Measurements from ENCODE around the gene SSNA1.

Gene SSNA1

DNA sequence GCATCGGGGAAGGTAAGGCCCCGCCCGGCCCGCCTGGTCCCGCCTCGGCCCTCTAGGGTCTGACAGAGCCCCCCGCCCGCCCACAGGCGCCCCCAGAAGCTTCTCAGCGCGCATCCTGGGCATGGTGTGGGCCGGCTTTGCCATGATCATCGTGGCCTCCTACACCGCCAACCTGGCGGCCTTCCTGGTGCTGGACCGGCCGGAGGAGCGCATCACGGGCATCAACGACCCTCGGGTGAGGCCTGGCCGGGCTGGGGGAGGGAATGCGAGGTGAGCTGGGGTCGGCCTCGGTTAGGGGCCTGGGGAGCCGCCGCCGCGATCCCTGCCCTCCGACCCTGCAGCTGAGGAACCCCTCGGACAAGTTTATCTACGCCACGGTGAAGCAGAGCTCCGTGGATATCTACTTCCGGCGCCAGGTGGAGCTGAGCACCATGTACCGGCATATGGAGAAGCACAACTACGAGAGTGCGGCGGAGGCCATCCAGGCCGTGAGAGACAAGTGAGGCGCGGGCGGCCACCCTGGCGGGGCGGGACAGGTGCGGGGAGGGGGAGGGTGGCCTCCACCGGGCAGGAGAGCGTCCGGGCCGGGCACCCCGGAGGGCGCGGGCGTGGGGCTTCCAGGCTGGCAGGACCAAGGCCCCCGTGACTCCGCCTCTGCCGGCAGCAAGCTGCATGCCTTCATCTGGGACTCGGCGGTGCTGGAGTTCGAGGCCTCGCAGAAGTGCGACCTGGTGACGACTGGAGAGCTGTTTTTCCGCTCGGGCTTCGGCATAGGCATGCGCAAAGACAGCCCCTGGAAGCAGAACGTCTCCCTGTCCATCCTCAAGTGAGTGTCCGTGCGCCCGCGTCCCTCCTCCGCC lies 25.7 kb upstream of the SSNA1 start:
- H3K27me3 ChIP-seq (ENCODE audit: insufficient read depth, low read length, poor library complexity): peaks cover 12% of the 10 kb centered on the region
- H3K27ac ChIP-seq (ENCODE audit: low read length): no peak overlapping the region
- DNase-seq: no peak
- H3K4me2 ChIP-seq (ENCODE audit: insufficient read depth, low read length): no peak overlapping the region
- peaks cover 3% of the 10 kb centered on the region; the same call in 1 of the 2 replicates for H4K20me1 ChIP-seq (ENCODE audit: insufficient read depth, low read length)
- no peak overlapping the region for H3K4me3 ChIP-seq (ENCODE audit: low read depth in 1 of 2, low read length in 2 of 2)
- no peaks in the 10 kb centered on the region for H3K79me2 ChIP-seq (ENCODE audit: insufficient read depth, low read length)
- H3K9me3 ChIP-seq (ENCODE audit: insufficient read depth, low read length, severe bottlenecking): no peaks in the 10 kb centered on the region
- TF ChIP-seq EZH2 (IDR thresholded peaks at IDR 0.05; ENCODE audit: borderline replicate concordance, low read depth, low read length, severe bottlenecking): no peak
- no peak for TF ChIP-seq CTCF (IDR thresholded peaks at IDR 0.05; ENCODE audit: borderline replicate concordance, extremely low read depth, low read length, poor library complexity, severe bottlenecking)
- H3K36me3 ChIP-seq (ENCODE audit: insufficient read depth, low read length): no peaks in the 10 kb centered on the region
- no peak for ATAC-seq (ENCODE audit: insufficient read depth, low read depth)
- H2AFZ ChIP-seq (ENCODE audit: low read depth, low read length): no peak overlapping the region
- no peak overlapping the region for H3K9ac ChIP-seq (ENCODE audit: low read depth, low read length)
- H3K4me1 ChIP-seq (ENCODE audit: insufficient read depth, low read length): no peaks in the 10 kb centered on the region

DNA sequence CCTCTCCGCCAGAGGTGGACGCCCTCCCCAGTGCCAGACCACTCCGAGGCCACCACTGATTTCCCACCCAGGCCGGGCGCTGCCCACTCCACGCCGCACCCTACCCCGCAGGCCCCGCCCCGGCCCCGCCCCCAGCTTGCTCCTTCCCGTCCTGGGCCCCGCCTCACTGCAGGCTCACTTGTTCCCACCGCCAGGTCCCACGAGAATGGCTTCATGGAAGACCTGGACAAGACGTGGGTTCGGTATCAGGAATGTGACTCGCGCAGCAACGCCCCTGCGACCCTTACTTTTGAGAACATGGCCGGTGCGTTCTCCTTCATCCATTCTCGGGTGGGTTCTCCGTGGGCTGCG lies 25.1 kb upstream of the SSNA1 start:
- no peak overlapping the region for H3K27ac ChIP-seq (ENCODE audit: low read length)
- ATAC-seq (ENCODE audit: insufficient read depth, low read depth) (no peak), DNase-seq (no peak)
- no peaks in the 10 kb centered on the region for H4K20me1 ChIP-seq (ENCODE audit: insufficient read depth, low read length)
- no peak overlapping the region for H2AFZ ChIP-seq (ENCODE audit: low read depth, low read length)
- H3K4me2 ChIP-seq (ENCODE audit: insufficient read depth, low read length): no peak overlapping the region
- H3K36me3 ChIP-seq (ENCODE audit: insufficient read depth, low read length): no peaks in the 10 kb centered on the region
- no peaks in the 10 kb centered on the region for H3K9me3 ChIP-seq (ENCODE audit: insufficient read depth, low read length, severe bottlenecking)
- no peak overlapping the region for H3K4me3 ChIP-seq (ENCODE audit: low read depth in 1 of 2, low read length in 2 of 2)
- no peak overlapping the region for H3K9ac ChIP-seq (ENCODE audit: low read depth, low read length)
- H3K79me2 ChIP-seq (ENCODE audit: insufficient read depth, low read length): no peaks in the 10 kb centered on the region
- H3K4me1 ChIP-seq (ENCODE audit: insufficient read depth, low read length): no peaks in the 10 kb centered on the region
- peaks cover 17% of the 10 kb centered on the region for H3K27me3 ChIP-seq (ENCODE audit: insufficient read depth, low read length, poor library complexity)
- no peak for TF ChIP-seq EZH2 (IDR thresholded peaks at IDR 0.05; ENCODE audit: borderline replicate concordance, low read depth, low read length, severe bottlenecking)
- TF ChIP-seq CTCF (IDR thresholded peaks at IDR 0.05; ENCODE audit: borderline replicate concordance, extremely low read depth, low read length, poor library complexity, severe bottlenecking): no peak

DNA sequence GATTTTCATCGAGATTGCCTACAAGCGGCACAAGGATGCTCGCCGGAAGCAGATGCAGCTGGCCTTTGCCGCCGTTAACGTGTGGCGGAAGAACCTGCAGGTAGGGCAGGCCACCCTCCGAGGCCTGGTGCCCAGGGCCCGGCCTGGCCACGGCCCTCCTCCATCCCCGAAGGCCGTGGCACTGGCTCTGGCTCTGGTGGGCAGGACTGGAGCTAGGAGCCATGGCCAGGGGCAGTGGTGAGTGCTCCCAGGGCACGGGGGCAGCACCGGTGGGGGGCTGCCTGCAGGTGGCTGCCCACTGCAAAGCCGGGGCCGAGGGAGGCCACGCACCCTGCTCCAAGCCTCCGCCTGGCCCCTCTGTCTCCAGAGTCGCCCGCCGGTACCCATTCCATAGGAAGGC lies 24.7 kb upstream of the SSNA1 start:
- no peak overlapping the region for H3K9ac ChIP-seq (ENCODE audit: low read depth, low read length)
- ATAC-seq (ENCODE audit: insufficient read depth, low read depth) (no peak), DNase-seq (no peak)
- no peak overlapping the region for H3K4me2 ChIP-seq (ENCODE audit: insufficient read depth, low read length)
- no peak overlapping the region for H3K27ac ChIP-seq (ENCODE audit: low read length)
- H3K9me3 ChIP-seq (ENCODE audit: insufficient read depth, low read length, severe bottlenecking): no peaks in the 10 kb centered on the region
- no peak overlapping the region for H2AFZ ChIP-seq (ENCODE audit: low read depth, low read length)
- H3K79me2 ChIP-seq (ENCODE audit: insufficient read depth, low read length): no peaks in the 10 kb centered on the region
- peaks cover 21% of the 10 kb centered on the region for H3K27me3 ChIP-seq (ENCODE audit: insufficient read depth, low read length, poor library complexity)
- H3K4me1 ChIP-seq (ENCODE audit: insufficient read depth, low read length): no peaks in the 10 kb centered on the region
- no peak for TF ChIP-seq CTCF (IDR thresholded peaks at IDR 0.05; ENCODE audit: borderline replicate concordance, extremely low read depth, low read length, poor library complexity, severe bottlenecking)
- no peak for TF ChIP-seq EZH2 (IDR thresholded peaks at IDR 0.05; ENCODE audit: borderline replicate concordance, low read depth, low read length, severe bottlenecking)
- H3K4me3 ChIP-seq (ENCODE audit: low read depth in 1 of 2, low read length in 2 of 2): no peak overlapping the region
- no peaks in the 10 kb centered on the region for H4K20me1 ChIP-seq (ENCODE audit: insufficient read depth, low read length)
- no peaks in the 10 kb centered on the region for H3K36me3 ChIP-seq (ENCODE audit: insufficient read depth, low read length)

Data from DND-41 (cell line).